ENCODE measurements around the gene CD47.
A peak's percentile ranks its signal among the peaks of the same experiment; 100 is the strongest.

The CD47 gene

GRCh38 chr3:108012304-108012703, 78.5 kb downstream of the CD47 start:
- H3K27me3 ChIP-seq (ENCODE audit: control insufficient read depth, insufficient read depth, low read length) = no peaks in the 10 kb centered on the region
- no peaks in the 10 kb centered on the region for H3K36me3 ChIP-seq (ENCODE audit: control insufficient read depth, insufficient read depth, low read length)
- no peak overlapping the region for H3K27ac ChIP-seq (ENCODE audit: low read depth, low read length)
- no peak overlapping the region for H3K9ac ChIP-seq (ENCODE audit: low read length)
- H3K4me1 ChIP-seq (ENCODE audit: control insufficient read depth, insufficient read depth, low read length) = no peaks in the 10 kb centered on the region; the same call in 1 of the 2 replicates
- no peak overlapping the region for H3K4me3 ChIP-seq (ENCODE audit: low read depth, low read length)
- H3K9me3 ChIP-seq (ENCODE audit: control insufficient read depth, insufficient read depth, low read depth, low read length) = no peaks in the 10 kb centered on the region

- Histone ChIP-seq H3K4me3 (ENCODE audit: low read depth, low read length) (no peak overlapping the region), H3K9me3 (ENCODE audit: control insufficient read depth, insufficient read depth, low read depth, low read length) (no peaks in the 10 kb centered on the region), H3K4me1 (ENCODE audit: control insufficient read depth, insufficient read depth, low read length) (no peaks in the 10 kb centered on the region; the same call in 1 of the 2 replicates), H3K27me3 (ENCODE audit: control insufficient read depth, insufficient read depth, low read length) (no peaks in the 10 kb centered on the region), H3K27ac (ENCODE audit: low read depth, low read length) (no peak overlapping the region), H3K36me3 (ENCODE audit: control insufficient read depth, insufficient read depth, low read length) (no peaks in the 10 kb centered on the region), H3K9ac (ENCODE audit: low read length) (no peak overlapping the region)
Observed at GRCh38 chr3:108011616-108012015, 79.2 kb downstream of the CD47 start.

DNA sequence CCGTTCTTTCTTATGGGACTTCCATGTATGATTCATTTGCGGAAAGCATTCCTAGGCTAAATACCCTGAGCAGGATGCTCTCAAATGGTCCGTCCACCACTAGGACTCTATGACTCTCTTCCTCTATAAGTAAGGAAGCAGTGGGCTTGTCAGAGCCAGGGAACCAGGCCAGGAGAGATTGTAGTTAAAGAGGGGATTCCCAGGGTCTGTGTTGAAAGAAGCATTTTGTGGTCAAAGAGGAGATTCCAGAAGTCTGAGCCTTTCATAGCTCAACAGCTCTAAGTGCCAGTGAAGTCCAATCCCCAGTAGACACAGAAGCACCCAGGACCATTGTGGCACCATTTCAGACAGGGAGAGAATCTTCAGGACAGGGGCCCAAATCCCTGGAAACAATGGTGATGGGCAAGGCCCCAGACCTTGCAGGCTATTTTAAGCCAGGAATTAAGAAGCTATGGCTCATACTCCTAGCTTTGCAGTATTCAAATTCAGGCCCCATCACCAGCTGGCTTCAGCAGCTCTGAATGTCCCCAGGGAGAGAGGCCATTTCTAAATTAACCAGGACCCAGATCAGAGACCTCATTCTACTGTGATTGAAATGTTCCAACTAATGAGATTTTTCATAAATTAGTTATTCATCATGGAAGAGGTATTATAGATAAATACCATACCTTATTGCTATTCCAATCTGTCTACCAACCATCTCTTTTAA, 81.7 kb downstream of the CD47 start:
- Histone ChIP-seq H3K9me3 (ENCODE audit: control insufficient read depth, insufficient read depth, low read depth, low read length) (no peaks in the 10 kb centered on the region), H3K9ac (ENCODE audit: low read length) (no peak overlapping the region), H3K4me3 (ENCODE audit: low read depth, low read length) (no peak overlapping the region), H3K27ac (ENCODE audit: low read depth, low read length) (no peak overlapping the region), H3K27me3 (ENCODE audit: control insufficient read depth, insufficient read depth, low read length) (no peaks in the 10 kb centered on the region), H3K4me1 (ENCODE audit: control insufficient read depth, insufficient read depth, low read length) (peaks cover 4% of the 10 kb centered on the region; the same call in 1 of the 2 replicates), H3K36me3 (ENCODE audit: control insufficient read depth, insufficient read depth, low read length) (no peaks in the 10 kb centered on the region)

- Histone ChIP-seq H3K27ac (ENCODE audit: low read depth, low read length) (no peak overlapping the region), H3K9ac (ENCODE audit: low read length) (no peak overlapping the region), H3K4me3 (ENCODE audit: low read depth, low read length) (no peak overlapping the region), H3K4me1 (ENCODE audit: control insufficient read depth, insufficient read depth, low read length) (peaks cover 4% of the 10 kb centered on the region; the same call in 1 of the 2 replicates), H3K9me3 (ENCODE audit: control insufficient read depth, insufficient read depth, low read depth, low read length) (no peaks in the 10 kb centered on the region), H3K36me3 (ENCODE audit: control insufficient read depth, insufficient read depth, low read length) (no peaks in the 10 kb centered on the region), H3K27me3 (ENCODE audit: control insufficient read depth, insufficient read depth, low read length) (no peaks in the 10 kb centered on the region)
Observed at GRCh38 chr3:108008106-108008505, 82.7 kb downstream of the CD47 start.

- no peak overlapping the region for H3K9ac ChIP-seq (ENCODE audit: low read length)
- no peaks in the 10 kb centered on the region for H3K27me3 ChIP-seq (ENCODE audit: control insufficient read depth, insufficient read depth, low read length)
- H3K36me3 ChIP-seq (ENCODE audit: control insufficient read depth, insufficient read depth, low read length) = no peaks in the 10 kb centered on the region
- no peak overlapping the region for H3K27ac ChIP-seq (ENCODE audit: low read depth, low read length)
- H3K4me1 ChIP-seq (ENCODE audit: control insufficient read depth, insufficient read depth, low read length) = peaks cover 4% of the 10 kb centered on the region; the same call in 1 of the 2 replicates
- no peaks in the 10 kb centered on the region for H3K9me3 ChIP-seq (ENCODE audit: control insufficient read depth, insufficient read depth, low read depth, low read length)
- H3K4me3 ChIP-seq (ENCODE audit: low read depth, low read length) = no peak overlapping the region
Observed at GRCh38 chr3:108006881-108007331, 83.9 kb downstream of the CD47 start.

GRCh38 chr3:108006077-108006771, 84.6 kb downstream of the CD47 start:
- Histone ChIP-seq H3K9ac (ENCODE audit: low read length) (no peak overlapping the region), H3K9me3 (ENCODE audit: control insufficient read depth, insufficient read depth, low read depth, low read length) (no peaks in the 10 kb centered on the region), H3K27ac (ENCODE audit: low read depth, low read length) (no peak overlapping the region), H3K4me3 (ENCODE audit: low read depth, low read length) (no peak overlapping the region), H3K27me3 (ENCODE audit: control insufficient read depth, insufficient read depth, low read length) (no peaks in the 10 kb centered on the region), H3K36me3 (ENCODE audit: control insufficient read depth, insufficient read depth, low read length) (no peaks in the 10 kb centered on the region), H3K4me1 (ENCODE audit: control insufficient read depth, insufficient read depth, low read length) (peaks cover 4% of the 10 kb centered on the region; the same call in 1 of the 2 replicates)

- no peaks in the 10 kb centered on the region for H3K27me3 ChIP-seq (ENCODE audit: control insufficient read depth, insufficient read depth, low read length)
- no peak overlapping the region for H3K27ac ChIP-seq (ENCODE audit: low read depth, low read length)
- peaks cover 5% of the 10 kb centered on the region for H3K9me3 ChIP-seq (ENCODE audit: control insufficient read depth, insufficient read depth, low read depth, low read length)
- H3K4me1 ChIP-seq (ENCODE audit: control insufficient read depth, insufficient read depth, low read length) = peaks cover 4% of the 10 kb centered on the region; the same call in 1 of the 2 replicates
- no peak overlapping the region for H3K4me3 ChIP-seq (ENCODE audit: low read depth, low read length)
- peak overlapping the region; percentile 12 for H3K9ac ChIP-seq (ENCODE audit: low read length)
- H3K36me3 ChIP-seq (ENCODE audit: control insufficient read depth, insufficient read depth, low read length) = no peaks in the 10 kb centered on the region
Observed at GRCh38 chr3:108004647-108005046, 86.2 kb downstream of the CD47 start.

GRCh38 chr3:108001457-108001856, 89.4 kb downstream of the CD47 start:
- no peak overlapping the region for H3K9ac ChIP-seq (ENCODE audit: low read length)
- H3K9me3 ChIP-seq (ENCODE audit: control insufficient read depth, insufficient read depth, low read depth, low read length) = peaks cover 5% of the 10 kb centered on the region
- H3K27me3 ChIP-seq (ENCODE audit: control insufficient read depth, insufficient read depth, low read length) = no peaks in the 10 kb centered on the region
- peaks cover 20% of the 10 kb centered on the region for H3K4me1 ChIP-seq (ENCODE audit: control insufficient read depth, insufficient read depth, low read length)
- H3K4me3 ChIP-seq (ENCODE audit: low read depth, low read length) = no peak overlapping the region
- H3K36me3 ChIP-seq (ENCODE audit: control insufficient read depth, insufficient read depth, low read length) = no peaks in the 10 kb centered on the region
- H3K27ac ChIP-seq (ENCODE audit: low read depth, low read length) = no peak overlapping the region

DNA sequence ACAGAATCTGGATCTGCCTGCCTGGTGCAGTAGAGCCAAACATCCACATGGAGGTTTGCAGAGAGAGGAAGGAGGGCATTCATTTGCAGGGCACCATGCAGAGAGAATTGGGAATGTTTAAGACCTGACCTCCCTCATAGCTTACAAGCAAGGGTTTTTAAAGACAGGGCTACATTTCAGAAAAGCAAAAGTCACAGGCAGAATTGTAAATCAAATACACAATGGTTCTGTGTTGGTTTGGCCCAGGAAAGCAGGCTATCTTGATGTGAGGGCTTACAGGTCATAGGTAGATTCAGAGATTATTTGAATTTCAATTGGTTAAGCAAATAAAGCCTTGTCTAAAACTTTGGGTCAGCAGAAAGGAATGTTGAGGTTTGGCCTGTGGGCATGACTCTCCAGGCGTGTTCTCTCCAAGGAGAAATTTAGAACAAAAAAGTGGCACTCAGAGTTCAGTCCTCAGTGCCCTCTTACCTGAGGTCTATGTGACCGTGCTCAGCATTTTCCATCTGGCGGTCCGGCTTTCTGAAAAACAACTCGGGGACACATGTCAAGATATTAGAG, 91.5 kb downstream of the CD47 start:
- Histone ChIP-seq H3K4me3 (ENCODE audit: low read depth, low read length) (no peak overlapping the region), H3K27ac (ENCODE audit: low read depth, low read length) (peak overlapping the region; percentile 0; the same call in 1 of the 2 replicates), H3K27me3 (ENCODE audit: control insufficient read depth, insufficient read depth, low read length) (no peaks in the 10 kb centered on the region), H3K9ac (ENCODE audit: low read length) (no peak overlapping the region), H3K36me3 (ENCODE audit: control insufficient read depth, insufficient read depth, low read length) (no peaks in the 10 kb centered on the region), H3K4me1 (ENCODE audit: control insufficient read depth, insufficient read depth, low read length) (peaks cover 17% of the 10 kb centered on the region), H3K9me3 (ENCODE audit: control insufficient read depth, insufficient read depth, low read depth, low read length) (peaks cover 5% of the 10 kb centered on the region)

DNA sequence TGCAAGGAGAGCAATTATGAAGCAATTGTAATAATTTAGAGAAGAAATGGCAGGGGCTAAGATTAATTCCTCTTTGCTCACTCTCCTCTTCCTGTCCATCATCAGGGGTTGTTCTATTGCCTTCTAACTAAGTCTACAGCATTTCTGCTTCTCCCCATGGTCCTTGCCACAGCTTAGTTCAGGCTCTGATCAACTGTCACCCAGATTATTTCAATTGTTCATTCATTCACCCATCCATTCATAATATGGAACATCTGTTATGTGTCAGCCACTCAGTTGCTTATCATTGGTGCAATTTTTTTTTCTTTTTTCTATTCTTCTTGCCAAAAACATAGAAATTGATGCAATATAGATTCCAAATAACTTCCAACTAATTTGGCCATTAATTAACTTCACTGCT, 93.2 kb downstream of the CD47 start:
- H3K9me3 ChIP-seq (ENCODE audit: control insufficient read depth, insufficient read depth, low read depth, low read length) = peaks cover 5% of the 10 kb centered on the region
- peaks cover 17% of the 10 kb centered on the region for H3K4me1 ChIP-seq (ENCODE audit: control insufficient read depth, insufficient read depth, low read length)
- H3K36me3 ChIP-seq (ENCODE audit: control insufficient read depth, insufficient read depth, low read length) = no peaks in the 10 kb centered on the region

DNA sequence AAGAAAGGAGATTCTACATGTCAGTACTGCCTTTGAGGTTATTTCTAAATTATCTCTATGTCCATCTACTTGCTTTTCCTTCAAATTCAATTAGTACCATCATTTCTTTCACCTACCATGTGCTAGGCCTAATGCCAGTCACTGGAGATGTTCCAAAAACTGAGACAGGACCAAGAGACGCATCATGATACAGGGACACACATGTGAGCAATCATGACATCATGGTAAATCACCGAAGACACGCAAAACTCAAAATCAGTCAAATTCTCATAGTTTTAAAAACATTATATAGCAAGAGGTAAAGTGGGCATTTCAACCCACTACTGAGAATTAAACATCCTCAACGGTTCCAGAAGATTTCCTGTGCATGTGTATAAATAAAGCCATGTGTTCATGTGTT, 95.0 kb downstream of the CD47 start:
- Histone ChIP-seq H3K27ac (ENCODE audit: low read depth, low read length) (no peak overlapping the region), H3K9me3 (ENCODE audit: control insufficient read depth, insufficient read depth, low read depth, low read length) (peaks cover 5% of the 10 kb centered on the region), H3K27me3 (ENCODE audit: control insufficient read depth, insufficient read depth, low read length) (no peaks in the 10 kb centered on the region), H3K36me3 (ENCODE audit: control insufficient read depth, insufficient read depth, low read length) (no peaks in the 10 kb centered on the region), H3K9ac (ENCODE audit: low read length) (no peak overlapping the region), H3K4me1 (ENCODE audit: control insufficient read depth, insufficient read depth, low read length) (peaks cover 17% of the 10 kb centered on the region), H3K4me3 (ENCODE audit: low read depth, low read length) (no peak overlapping the region)

More for the DNA sequence above, 93.2 kb downstream of the CD47 start:
- Histone ChIP-seq H3K4me3 (ENCODE audit: low read depth, low read length) (no peak overlapping the region), H3K9ac (ENCODE audit: low read length) (no peak overlapping the region), H3K27ac (ENCODE audit: low read depth, low read length) (no peak overlapping the region), H3K27me3 (ENCODE audit: control insufficient read depth, insufficient read depth, low read length) (no peaks in the 10 kb centered on the region)

Data from HUES6 (cell line).